HepG2 (cell line): ENCODE data around the gene SH2D1B. TPM values are rescaled to one million over a fixed set of nuclear protein-coding genes. Genes with fewer than 3 reads are reported as not detected.
"Not testable (repeated sequence)": the region's sequence is repeated elsewhere in the genome, so short reads cannot be mapped to it uniquely, and the experiment has no call there.

Source experiments
- ATAC-seq: fragments of 200-7000 bp; cut with Tn5 transposase; 3 replicates; pipeline ENCODE4 v1.9.1; 2020; ENCODE audit warnings: mild to moderate bottlenecking, moderate library complexity
- BruUV-seq: library from RNA; stranded (reverse); fragments of 400-500 nt; replicated peaks from 2 replicates; lab custom pipeline; 2021; lab: Mats Ljungman, UMichigan
- CTCF ChIA-PET: fragments of 300-600 bp; formaldehyde crosslinking; extraction: SDS; loops from one replicate; lab custom pipeline; 2021; ENCODE audit warnings: low total read pairs, inconsistent platforms, low intra/inter-chr PET ratio; lab: Yijun Ruan, JAX
- POLR2A ChIA-PET: fragments of 350-600 bp; sonication (Branson Sonifier 250); formaldehyde crosslinking; loops from one replicate; lab custom pipeline; 2020; ENCODE audit warnings: antibody characterized with exemption, inconsistent platforms; lab: Yijun Ruan, JAX
- DNase-seq: peaks from one replicate; pipeline ENCODE4 v3.0.0-alpha.2; 2015; ENCODE audit warnings: low spot score
- FAIRE-seq: peaks from 3 replicates; lab custom pipeline; 2011; peaks lifted over from hg19 to GRCh38; lab: Jason Lieb, UNC
- H2AFZ ChIP-seq: one replicate; pipeline ENCODE4 v1.6.1; 2011; ENCODE audit warnings: low read length, inconsistent platforms
- H3K27ac ChIP-seq: fragments of 300-600 bp; 3 replicates; pipeline ENCODE4 v1.8.0; 2011; ENCODE audit warnings: mixed run types, mild to moderate bottlenecking, mixed read lengths, low read length, inconsistent platforms; ENCODE audit not compliant: insufficient read depth; ENCODE audit errors: extremely low read length
- H3K27me3 ChIP-seq, 2 experiments: fragments of 200-600 bp in 1 of 2; 2 replicates in 1 of 2; 3 replicates in 1 of 2; pipeline versions ENCODE4 v1.6.0 to v1.8.0; 2011; ENCODE audit warnings: low read length in 2 of 2, mild to moderate bottlenecking in 2 of 2, moderate library complexity in 2 of 2, inconsistent platforms in 1 of 2; ENCODE audit not compliant: insufficient read depth in 2 of 2, control insufficient read depth in 1 of 2
- H3K36me3 ChIP-seq, 2 experiments: fragments of 200-600 bp in 1 of 2; replicated peaks in 1 of 2; 2 replicates in 1 of 2; 3 replicates in 1 of 2; pipeline versions ENCODE4 v1.5.1 to v1.8.0; 2011; ENCODE audit warnings: low read length in 2 of 2, inconsistent platforms in 1 of 2; ENCODE audit not compliant: insufficient read depth in 2 of 2, control insufficient read depth in 1 of 2
- H3K4me1 ChIP-seq: 2 replicates; pipeline ENCODE4 v1.5.1; 2012; ENCODE audit warnings: low read length, inconsistent platforms; ENCODE audit not compliant: insufficient read depth
- H3K4me2 ChIP-seq: 2 replicates; pipeline ENCODE4 v1.6.0; 2011; ENCODE audit warnings: low read depth, low read length, inconsistent platforms
- H3K4me3 ChIP-seq, 3 experiments: fragments of 200-600 bp in 1 of 3; sonication (generic), shearing (Covaris generic) in 1 of 3; replicated peaks in 1 of 3; 2 replicates each; pipeline ENCODE4 v1.5.1; 2011 to 2016; ENCODE audit warnings: low read length in 3 of 3, inconsistent platforms in 2 of 3, low read depth in 2 of 3, mild to moderate bottlenecking in 2 of 3, control low read depth in 1 of 3, mixed read lengths in 1 of 3; ENCODE audit not compliant: insufficient read depth in 1 of 3
- H3K79me2 ChIP-seq: one replicate; pipeline ENCODE4 v1.6.1; 2011; ENCODE audit warnings: low read length, inconsistent platforms; ENCODE audit not compliant: insufficient read depth
- H3K9ac ChIP-seq: 2 replicates; pipeline ENCODE4 v1.6.0; 2011; ENCODE audit warnings: mild to moderate bottlenecking, low read depth, low read length, inconsistent platforms; ENCODE audit not compliant: insufficient read depth
- H3K9me3 ChIP-seq: 2 replicates; pipeline ENCODE4 v1.5.1; 2012; ENCODE audit warnings: mild to moderate bottlenecking, low read length
- H4K20me1 ChIP-seq: 2 replicates; pipeline ENCODE4 v1.6.0; 2011; ENCODE audit warnings: inconsistent platforms, mild to moderate bottlenecking, low read length, moderate library complexity; ENCODE audit not compliant: insufficient read depth
- AKAP8 ChIP-seq: sonication (generic); formaldehyde crosslinking; IDR thresholded peaks from 2 replicates; pipeline ENCODE4 v1.5.1; 2020; ENCODE audit warnings: mild to moderate bottlenecking, missing genetic modification reagents
- ATF1 ChIP-seq: IDR thresholded peaks from 2 replicates; pipeline ENCODE4 v1.6.1; 2016; ENCODE audit warnings: mild to moderate bottlenecking, control low read depth
- HOXA7 ChIP-seq: sonication (generic); formaldehyde crosslinking; IDR thresholded peaks from 2 replicates; pipeline ENCODE4 v1.8.1; 2022; ENCODE audit warnings: mild to moderate bottlenecking, missing genetic modification reagents, moderate library complexity
- IKZF1 ChIP-seq: fragments of 450-650 bp; IDR thresholded peaks from 2 replicates; pipeline ENCODE4 v1.7.1; 2016
- SKI ChIP-seq: fragments of 450-650 bp; IDR thresholded peaks from one replicate; pipeline ENCODE4 v1.6.1; 2018; ENCODE audit warnings: mild to moderate bottlenecking; ENCODE audit not compliant: partially characterized antibody
- SRSF9 ChIP-seq: fragments of 200-400 bp; formaldehyde crosslinking; IDR thresholded peaks from 2 replicates; pipeline ENCODE4 v1.6.1; 2018; ENCODE audit warnings: borderline replicate concordance, mild to moderate bottlenecking, low read depth, low read length; ENCODE audit not compliant: insufficient read depth, poor library complexity, severe bottlenecking
- TAF15 ChIP-seq: fragments of 200-400 bp; formaldehyde crosslinking; IDR thresholded peaks from one replicate; pipeline ENCODE4 v1.6.1; 2018; ENCODE audit warnings: mild to moderate bottlenecking, low read depth, low read length; ENCODE audit not compliant: poor library complexity, severe bottlenecking
- XBP1 ChIP-seq: sonication (generic); formaldehyde crosslinking; IDR thresholded peaks from 2 replicates; pipeline ENCODE4 v1.5.0; 2020; ENCODE audit warnings: missing genetic modification reagents
- ZNF12 ChIP-seq: sonication (generic); formaldehyde crosslinking; IDR thresholded peaks from 2 replicates; pipeline ENCODE4 v1.5.0; 2020; ENCODE audit warnings: missing genetic modification reagents
- ZNF546 ChIP-seq: sonication (generic); formaldehyde crosslinking; conservative IDR thresholded peaks from 2 replicates; pipeline ENCODE4 v1.8.1; 2023; ENCODE audit warnings: mild to moderate bottlenecking, missing genetic modification reagents
- ZNF550 ChIP-seq: sonication (generic); formaldehyde crosslinking; IDR thresholded peaks from 2 replicates; pipeline ENCODE4 v1.4.0; 2020; ENCODE audit warnings: mild to moderate bottlenecking, missing genetic modification reagents, borderline replicate concordance
- ZNF7 ChIP-seq: IDR thresholded peaks from 2 replicates; pipeline ENCODE4 v1.6.1; 2016; ENCODE audit warnings: missing biosample characterization, missing genetic modification reagents
- ZNF75D ChIP-seq: sonication (generic); formaldehyde crosslinking; IDR thresholded peaks from 2 replicates; pipeline ENCODE4 v1.8.1; 2023; ENCODE audit warnings: missing genetic modification reagents, mild to moderate bottlenecking, borderline replicate concordance
- ZNF792 ChIP-seq: IDR thresholded peaks from 2 replicates; pipeline ENCODE4 v1.6.1; 2016
- WGBS: methylation state at CpG from one replicate; pipeline ENCODE4 v1.1.6; 2017; ENCODE audit warnings: low lambda C conversion rate; 5-methylcytosine and 5-hydroxymethylcytosine counted together
- in situ Hi-C: cut with HindIII; loops from 2 replicates; pipeline ENCODE4 v1.10.0; 2017; ENCODE audit warnings: low pct_unique_long_range_greater_than_20kb; ENCODE audit not compliant: extremely low pct_ligation_motif_present
- intact Hi-C: fragments of 100-400 bp; cut with micrococcal nuclease; formaldehyde crosslinking; loops from one replicate; pipeline ENCODE4 v1.10.0; 2022; ENCODE audit not compliant: unreplicated experiment
- polyA plus RNA-seq, 8 experiments: library from polyadenylated mRNA; depleted of rRNA in 3 of 8; stranded (reverse) in 7 of 8; unstranded in 1 of 8; fragments of >200 nt; fragmentation: Illumina TruSeq in 4 of 8; extraction: Trizol in 4 of 8; gene quantifications; 2 replicates each; pipeline versions ENCODE4 v1.2.1 to v1.2.3, GENCODE V29; 2011 to 2016; ENCODE audit warnings: low read depth in 4 of 8, missing spikeins in 1 of 8, mixed read lengths in 1 of 8; ENCODE audit not compliant: insufficient read depth in 1 of 8
- total RNA-seq, 5 experiments: library from RNA; depleted of rRNA; stranded (reverse); fragments of >200 nt; fragmentation: Illumina TruSeq; extraction: Trizol; gene quantifications; 2 replicates each; pipeline ENCODE4 v1.2.3, GENCODE V29; 2016; ENCODE audit warnings: low read depth in 1 of 5

Gene SH2D1B
- total and polyA plus RNA-seq, 2 of the 13 experiments (the other 11 are each of a cell fraction or from before 2014, with no cell fraction given): not detected

GRCh38 chr1:162446946-162447345 lies 35.0 kb upstream of the SH2D1B start:
- Histone ChIP-seq H3K4me3 (no peak overlapping the region), H4K20me1 (no peaks in the 10 kb centered on the region), H3K4me2 (no peak overlapping the region), H3K4me1 (no peaks in the 10 kb centered on the region), H2AFZ (no peak overlapping the region), H3K9me3 (no peaks in the 10 kb centered on the region), H3K27me3 (peaks cover 2 to 15% of the 10 kb centered on the region in 2 experiments; a peak in 3 of 5 replicates), H3K27ac (no peak overlapping the region), H3K36me3 (no peaks in the 10 kb centered on the region), H3K79me2 (no peaks in the 10 kb centered on the region), H3K9ac (no peak overlapping the region)
- ChIA-PET POLR2A (no interaction called here), CTCF (no interaction called here)
- intact Hi-C loops (no loop called here), in situ Hi-C loops (no loop called here)
- TF ChIP-seq SKI (no peak), ZNF7 (no peak), ZNF546 (CRISPR knock-in tag) (no peak), AKAP8 (no peak), ZNF550 (CRISPR knock-in tag) (no peak), ZNF75D (CRISPR knock-in tag) (no peak), ATF1 (CRISPR knock-in tag) (no peak), ZNF12 (no peak), IKZF1 (no peak), HOXA7 (CRISPR knock-in tag) (no peak), TAF15 (no peak), ZNF792 (no peak)
- DNase-seq (no peak), FAIRE-seq (no peak), ATAC-seq (no peak)
- BruUV-seq: no TSS peak
- 3% methylated on average over 2 of the region's 2 CpGs for WGBS

DNA sequence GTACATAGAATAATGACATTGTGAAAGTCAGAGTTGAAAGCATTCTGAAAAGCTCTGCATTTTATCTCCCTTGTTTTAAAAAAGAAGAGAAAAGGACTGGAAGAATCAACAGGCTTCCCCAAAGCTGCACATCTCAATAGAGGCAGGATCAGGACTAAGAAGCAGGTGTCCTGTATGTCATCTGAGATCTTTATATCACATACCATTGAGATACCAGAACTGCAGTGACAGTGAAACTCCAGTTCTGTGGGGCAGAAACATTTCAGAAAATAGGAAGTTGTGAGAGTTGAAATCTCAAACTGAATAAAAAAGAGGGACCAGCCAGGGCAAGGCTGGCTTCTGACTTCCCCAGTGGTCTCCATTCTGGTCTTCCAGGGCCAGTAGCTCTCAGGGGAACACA lies 33.0 kb upstream of the SH2D1B start:
- H3K4me2 ChIP-seq: no peak overlapping the region
- no peak for FAIRE-seq
- POLR2A ChIA-PET: no interaction called here
- H3K4me3 ChIP-seq: no peak overlapping the region
- no peak for DNase-seq
- no peak overlapping the region for H3K9ac ChIP-seq
- BruUV-seq: no TSS peak
- H2AFZ ChIP-seq: no peak overlapping the region
- H3K36me3 ChIP-seq: no peaks in the 10 kb centered on the region
- CTCF ChIA-PET: no interaction called here
- no peaks in the 10 kb centered on the region for H3K4me1 ChIP-seq
- no peaks in the 10 kb centered on the region for H3K79me2 ChIP-seq
- no peak for ATAC-seq
- in situ Hi-C loops (no loop called here), intact Hi-C loops (no loop called here)
- H3K27ac ChIP-seq: no peak overlapping the region
- no peaks in the 10 kb centered on the region for H3K9me3 ChIP-seq
- no peaks in the 10 kb centered on the region for H4K20me1 ChIP-seq
- TF ChIP-seq XBP1 (CRISPR knock-in tag) (no peak), SRSF9 (no peak)
- H3K27me3 ChIP-seq: peaks cover 2 to 19% of the 10 kb centered on the region in 2 experiments; a peak in 3 of 5 replicates

GRCh38 chr1:162432977-162433713 lies 21.2 kb upstream of the SH2D1B start:
- H3K4me2 ChIP-seq, H3K4me3 ChIP-seq, POLR2A ChIA-PET, ATAC-seq, in situ Hi-C loops, DNase-seq, FAIRE-seq, CTCF ChIA-PET, H4K20me1 ChIP-seq, H3K27me3 ChIP-seq, H3K79me2 ChIP-seq, H2AFZ ChIP-seq, H3K4me1 ChIP-seq, H3K27ac ChIP-seq, BruUV-seq, H3K9me3 ChIP-seq, intact Hi-C loops, H3K9ac ChIP-seq, H3K36me3 ChIP-seq: not testable (repeated sequence)
- WGBS: 94% methylated on average over 4 of the region's 47 CpGs
